Spinal cord (tissue), 10 donors: ENCODE results near the gene NDC80. TPM values are rescaled to one million over a fixed set of nuclear protein-coding genes. Genes with fewer than 3 reads are reported as not detected.

ENCODE experiments used
- DNase-seq, 6 donors: peaks; one replicate each; pipeline versions ENCODE4 v3.0.0 to v3.0.0-alpha.2; 2013 to 2015; ENCODE audit warnings: low spot score in 6 of 6, low read depth in 4 of 6
- H3K27ac ChIP-seq: one replicate; pipeline ENCODE4 v1.5.1; 2013; ENCODE audit warnings: low read depth, low read length, control low read depth
- H3K27me3 ChIP-seq: one replicate; pipeline ENCODE4 v1.6.1; 2013; ENCODE audit warnings: low read length; ENCODE audit not compliant: control insufficient read depth, insufficient read depth
- H3K36me3 ChIP-seq: one replicate; pipeline ENCODE4 v1.6.1; 2013; ENCODE audit warnings: low read length; ENCODE audit not compliant: control insufficient read depth, insufficient read depth
- H3K4me1 ChIP-seq: one replicate; pipeline ENCODE4 v1.6.1; 2013; ENCODE audit warnings: low read length; ENCODE audit not compliant: control insufficient read depth, insufficient read depth
- H3K4me3 ChIP-seq: one replicate; pipeline ENCODE4 v1.5.1; 2013; ENCODE audit warnings: low read depth, low read length, control low read depth
- H3K9me3 ChIP-seq: one replicate; pipeline ENCODE4 v1.6.1; 2013; ENCODE audit warnings: low read length; ENCODE audit not compliant: control insufficient read depth, insufficient read depth
- WGBS: methylation state at CpG from one replicate; pipeline ENCODE4 v1.1.5; 2013; ENCODE audit warnings: missing lambda C conversion rate; ENCODE audit not compliant: insufficient coverage; 5-methylcytosine and 5-hydroxymethylcytosine counted together
- polyA plus RNA-seq, 2 donors: library from polyadenylated mRNA; unstranded; fragments of 120-200 nt; gene quantifications; one replicate each; pipeline ENCODE4 v1.2.1, GENCODE V29; 2013; ENCODE audit not compliant: insufficient read length in 2 of 2
- total RNA-seq, 2 donors: library from RNA; depleted of rRNA in 1 of 2; stranded (reverse); fragments of 120-200 nt in 1 of 2; fragments of >200 nt in 1 of 2; gene quantifications; one replicate each; pipeline versions ENCODE4 v1.2.3 to v1.2.4, GENCODE V29; 2013 to 2014
- donor health status: healthy.

The NDC80 gene
- total and polyA plus RNA-seq, 4 donors, result 11.5 to 14.9 (median 13.3) TPM

- WGBS, result 0% methylated on average over 1 of the region's 1 CpG
- H3K4me1 ChIP-seq, result peaks cover 4% of the 10 kb centered on the region
- no peaks in the 10 kb centered on the region for H3K27me3 ChIP-seq
- no peaks in the 10 kb centered on the region for H3K36me3 ChIP-seq
- peak overlapping the region; percentile 89 for H3K4me3 ChIP-seq
- H3K9me3 ChIP-seq, result no peaks in the 10 kb centered on the region
- DNase-seq, result no peak
- no peak overlapping the region for H3K27ac ChIP-seq
Measured at GRCh38 chr18:2572171-2572569, 813 bp downstream of the NDC80 start.

GRCh38 chr18:2572892-2573291 is 1.5 kb downstream of the NDC80 start:
- no peak overlapping the region for H3K4me3 ChIP-seq
- no peak overlapping the region for H3K27ac ChIP-seq
- no peaks in the 10 kb centered on the region for H3K9me3 ChIP-seq
- no peaks in the 10 kb centered on the region for H3K36me3 ChIP-seq
- no peak for DNase-seq
- 0% methylated on average over 1 of the region's 5 CpGs for WGBS
- H3K27me3 ChIP-seq, result no peaks in the 10 kb centered on the region
- peaks cover 4% of the 10 kb centered on the region for H3K4me1 ChIP-seq

GRCh38 chr18:2573408-2573807 is 2.1 kb downstream of the NDC80 start:
- H3K27ac ChIP-seq, result no peak overlapping the region
- H3K36me3 ChIP-seq, result no peaks in the 10 kb centered on the region
- no peak overlapping the region for H3K4me3 ChIP-seq
- H3K27me3 ChIP-seq, result no peaks in the 10 kb centered on the region
- peaks cover 4% of the 10 kb centered on the region for H3K4me1 ChIP-seq
- DNase-seq, result no peak
- no CpG with 5 or more reads among the region's 2 CpGs for WGBS
- H3K9me3 ChIP-seq, result no peaks in the 10 kb centered on the region

- Histone ChIP-seq H3K36me3 (no peaks in the 10 kb centered on the region), H3K9me3 (no peaks in the 10 kb centered on the region), H3K27me3 (no peaks in the 10 kb centered on the region), H3K4me1 (no peaks in the 10 kb centered on the region), H3K4me3 (no peak overlapping the region), H3K27ac (no peak overlapping the region)
- WGBS, result no CpG with 5 or more reads among the region's 3 CpGs
- DNase-seq, result no peak
Measured at GRCh38 chr18:2587788-2588187, 16.4 kb downstream of the NDC80 start.

GRCh38 chr18:2588666-2589344 is 17.4 kb downstream of the NDC80 start:
- H3K27me3 ChIP-seq, result no peaks in the 10 kb centered on the region
- no peak overlapping the region for H3K4me3 ChIP-seq
- no peak for DNase-seq
- 94% methylated on average over 4 of the region's 5 CpGs for WGBS
- no peaks in the 10 kb centered on the region for H3K36me3 ChIP-seq
- no peaks in the 10 kb centered on the region for H3K9me3 ChIP-seq
- no peak overlapping the region for H3K27ac ChIP-seq
- no peaks in the 10 kb centered on the region for H3K4me1 ChIP-seq

GRCh38 chr18:2589345-2590068 is 18.1 kb downstream of the NDC80 start:
- no peak for DNase-seq
- no CpG with 5 or more reads among the region's 3 CpGs for WGBS

GRCh38 chr18:2590303-2590702 is 18.9 kb downstream of the NDC80 start:
- Histone ChIP-seq H3K9me3 (no peaks in the 10 kb centered on the region), H3K36me3 (no peaks in the 10 kb centered on the region), H3K27me3 (no peaks in the 10 kb centered on the region), H3K4me1 (no peaks in the 10 kb centered on the region), H3K27ac (no peak overlapping the region), H3K4me3 (no peak overlapping the region)
- DNase-seq, result no peak
- WGBS, result 95% methylated on average over 1 of the region's 2 CpGs

More at GRCh38 chr18:2589345-2590068, 18.1 kb downstream of the NDC80 start:
- Histone ChIP-seq H3K9me3 (no peaks in the 10 kb centered on the region), H3K4me1 (no peaks in the 10 kb centered on the region), H3K4me3 (no peak overlapping the region), H3K36me3 (no peaks in the 10 kb centered on the region), H3K27ac (no peak overlapping the region), H3K27me3 (no peaks in the 10 kb centered on the region)

GRCh38 chr18:2597639-2598038 is 26.3 kb downstream of the NDC80 start:
- Histone ChIP-seq H3K4me1 (no peaks in the 10 kb centered on the region), H3K4me3 (no peak overlapping the region), H3K27me3 (no peaks in the 10 kb centered on the region), H3K9me3 (no peaks in the 10 kb centered on the region), H3K36me3 (no peaks in the 10 kb centered on the region), H3K27ac (no peak overlapping the region)
- DNase-seq, result no peak
- WGBS, result 100% methylated on average over 2 of the region's 5 CpGs

GRCh38 chr18:2602844-2603243 is 31.5 kb downstream of the NDC80 start:
- Histone ChIP-seq H3K4me1 (no peaks in the 10 kb centered on the region), H3K27me3 (no peaks in the 10 kb centered on the region), H3K4me3 (no peak overlapping the region), H3K27ac (no peak overlapping the region), H3K9me3 (no peaks in the 10 kb centered on the region), H3K36me3 (no peaks in the 10 kb centered on the region)
- no peak for DNase-seq

- H3K9me3 ChIP-seq, result no peaks in the 10 kb centered on the region
- WGBS, result no CpG with 5 or more reads among the region's 2 CpGs
- DNase-seq, result no peak
- H3K27me3 ChIP-seq, result no peaks in the 10 kb centered on the region
- H3K4me3 ChIP-seq, result no peak overlapping the region
- no peak overlapping the region for H3K27ac ChIP-seq
- H3K4me1 ChIP-seq, result no peaks in the 10 kb centered on the region
- H3K36me3 ChIP-seq, result no peaks in the 10 kb centered on the region
Measured at GRCh38 chr18:2606335-2606734, 35.0 kb downstream of the NDC80 start.
